Mesendoderm (in vitro differentiated cells): ENCODE results near the gene MRPL50.

Experiments used
- DNase-seq: peaks from one replicate; pipeline ENCODE4 v3.0.0; 2013
- H2AK5ac ChIP-seq: 2 replicates; pipeline ENCODE4 v1.6.1; 2013; ENCODE audit warnings: low read length, inconsistent platforms
- H2BK120ac ChIP-seq: 2 replicates; pipeline ENCODE4 v1.6.1; 2013; ENCODE audit warnings: low read depth, mild to moderate bottlenecking, low read length, moderate library complexity, mixed read lengths
- H2BK15ac ChIP-seq: replicated peaks from 2 replicates; pipeline ENCODE4 v1.6.1; 2013; ENCODE audit warnings: low read depth, mild to moderate bottlenecking, moderate library complexity
- H2BK5ac ChIP-seq: 2 replicates; pipeline ENCODE4 v1.6.1; 2013; ENCODE audit warnings: low read length, inconsistent platforms
- H3K18ac ChIP-seq: 2 replicates; pipeline ENCODE4 v1.6.1; 2013; ENCODE audit warnings: mild to moderate bottlenecking, low read length, mixed read lengths
- H3K23ac ChIP-seq: one replicate; pipeline ENCODE4 v1.6.1; 2013; ENCODE audit warnings: low read length
- H3K27ac ChIP-seq: 2 replicates; pipeline ENCODE4 v1.5.1; 2013; ENCODE audit warnings: low read depth, mild to moderate bottlenecking, inconsistent platforms, low read length, moderate library complexity
- H3K27me3 ChIP-seq: 2 replicates; pipeline ENCODE4 v1.6.1; 2013; ENCODE audit warnings: low read length, control low read depth, mild to moderate bottlenecking, inconsistent platforms; ENCODE audit not compliant: insufficient read depth, poor library complexity
- H3K36me3 ChIP-seq: 2 replicates; pipeline ENCODE4 v1.6.1; 2013; ENCODE audit warnings: low read length, inconsistent platforms; ENCODE audit not compliant: control insufficient read depth, insufficient read depth
- H3K4ac ChIP-seq: one replicate; pipeline ENCODE4 v1.6.1; 2013; ENCODE audit warnings: low read depth, mild to moderate bottlenecking, low read length, moderate library complexity
- H3K4me1 ChIP-seq: 2 replicates; pipeline ENCODE4 v1.6.1; 2013; ENCODE audit warnings: low read depth, low read length, inconsistent platforms; ENCODE audit not compliant: control insufficient read depth
- H3K4me2 ChIP-seq: 2 replicates; pipeline ENCODE4 v1.6.1; 2013; ENCODE audit warnings: low read length
- H3K4me3 ChIP-seq: 2 replicates; pipeline ENCODE4 v1.5.1; 2013; ENCODE audit warnings: mild to moderate bottlenecking, low read length
- H3K56ac ChIP-seq: one replicate; pipeline ENCODE4 v1.6.1; 2013; ENCODE audit warnings: low read length
- H3K79me1 ChIP-seq: 2 replicates; pipeline ENCODE4 v1.6.1; 2013; ENCODE audit warnings: low read length, inconsistent platforms
- H3K79me2 ChIP-seq: 2 replicates; pipeline ENCODE4 v1.6.1; 2013; ENCODE audit warnings: mild to moderate bottlenecking, low read length; ENCODE audit not compliant: control insufficient read depth, insufficient read depth
- H3K9ac ChIP-seq: 2 replicates; pipeline ENCODE4 v1.6.1; 2013; ENCODE audit warnings: low read length, inconsistent platforms
- H4K5ac ChIP-seq: one replicate; pipeline ENCODE4 v1.6.1; 2013; ENCODE audit warnings: low read length
- H4K8ac ChIP-seq: one replicate; pipeline ENCODE4 v1.6.1; 2013; ENCODE audit warnings: low read depth, mild to moderate bottlenecking, control low read depth, low read length, moderate library complexity
- WGBS: extraction: QIAGEN DNeasy Blood & Tissue Kit; methylation state at CpG from one replicate; pipeline ENCODE4 v1.1.7; 2013; ENCODE audit warnings: low lambda C conversion rate, missing lambda C conversion rate; ENCODE audit not compliant: insufficient coverage; ENCODE audit errors: extremely low coverage; 5-methylcytosine and 5-hydroxymethylcytosine counted together

Gene MRPL50

GRCh38 chr9:101360647-101361046 lies 37.8 kb downstream of the MRPL50 start:
- H2AK5ac ChIP-seq = no peak overlapping the region
- H3K27ac ChIP-seq = no peak overlapping the region
- no peaks in the 10 kb centered on the region for H3K27me3 ChIP-seq
- no peaks in the 10 kb centered on the region for H3K4me1 ChIP-seq
- H3K4me3 ChIP-seq = no peak overlapping the region
- no peak overlapping the region for H3K9ac ChIP-seq
- no peak overlapping the region for H3K23ac ChIP-seq
- H3K79me1 ChIP-seq = no peaks in the 10 kb centered on the region
- H2BK5ac ChIP-seq = no peak overlapping the region
- no peak overlapping the region for H4K8ac ChIP-seq
- H3K18ac ChIP-seq = no peak overlapping the region
- no peak overlapping the region for H3K4me2 ChIP-seq
- H3K36me3 ChIP-seq = no peaks in the 10 kb centered on the region
- no peak overlapping the region for H2BK15ac ChIP-seq
- no peak overlapping the region for H4K5ac ChIP-seq
- H3K56ac ChIP-seq = no peak overlapping the region
- H3K79me2 ChIP-seq = no peaks in the 10 kb centered on the region
- no peak overlapping the region for H2BK120ac ChIP-seq
- H3K4ac ChIP-seq = no peak overlapping the region
- DNase-seq = no peak

- Histone ChIP-seq H4K5ac (no peak overlapping the region), H3K56ac (no peak overlapping the region), H3K27me3 (no peaks in the 10 kb centered on the region), H3K4me2 (no peak overlapping the region), H3K79me2 (no peaks in the 10 kb centered on the region), H3K27ac (no peak overlapping the region), H3K23ac (no peak overlapping the region), H3K79me1 (no peaks in the 10 kb centered on the region), H3K4me1 (no peaks in the 10 kb centered on the region), H2BK5ac (no peak overlapping the region), H2BK120ac (no peak overlapping the region), H2AK5ac (no peak overlapping the region), H3K9ac (no peak overlapping the region), H4K8ac (no peak overlapping the region), H2BK15ac (no peak overlapping the region), H3K18ac (no peak overlapping the region), H3K4me3 (no peak overlapping the region), H3K36me3 (no peaks in the 10 kb centered on the region), H3K4ac (no peak overlapping the region)
- DNase-seq = no peak
- WGBS = no CpG with 5 or more reads among the region's 1 CpG
Measured at GRCh38 chr9:101359679-101360078, 38.7 kb downstream of the MRPL50 start.

DNA sequence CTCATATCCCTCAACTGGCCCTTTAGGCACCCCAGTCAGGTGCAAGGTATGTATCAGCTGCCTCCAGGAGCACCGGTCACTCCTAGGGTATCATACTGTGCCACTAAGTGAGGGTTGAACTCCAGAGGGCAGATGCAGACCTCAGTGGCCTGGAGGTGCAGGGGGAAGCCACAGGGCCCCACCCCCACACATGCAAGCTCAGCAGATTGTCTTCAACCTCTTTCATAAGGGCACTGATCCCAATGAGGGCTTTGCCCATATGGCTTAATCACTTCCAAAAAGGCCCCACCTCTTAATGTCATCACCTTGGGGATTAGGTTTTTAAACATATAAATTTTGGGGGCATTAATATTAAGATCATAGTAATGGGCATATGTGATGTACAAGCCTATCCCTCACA lies 41.8 kb downstream of the MRPL50 start:
- H4K8ac ChIP-seq = no peak overlapping the region
- H3K4me2 ChIP-seq = no peak overlapping the region
- no peak overlapping the region for H3K4ac ChIP-seq
- no peak overlapping the region for H2AK5ac ChIP-seq
- H3K4me3 ChIP-seq = no peak overlapping the region
- no peaks in the 10 kb centered on the region for H3K36me3 ChIP-seq
- no peaks in the 10 kb centered on the region for H3K79me1 ChIP-seq
- no peaks in the 10 kb centered on the region for H3K4me1 ChIP-seq
- H3K79me2 ChIP-seq = no peaks in the 10 kb centered on the region
- no peak overlapping the region for H2BK5ac ChIP-seq
- H2BK120ac ChIP-seq = no peak overlapping the region
- no peak overlapping the region for H3K27ac ChIP-seq
- H3K18ac ChIP-seq = no peak overlapping the region
- H2BK15ac ChIP-seq = no peak overlapping the region
- H3K56ac ChIP-seq = no peak overlapping the region
- no peak overlapping the region for H3K23ac ChIP-seq
- H3K9ac ChIP-seq = no peak overlapping the region
- WGBS = no CpG with 5 or more reads among the region's 1 CpG
- no peaks in the 10 kb centered on the region for H3K27me3 ChIP-seq
- no peak for DNase-seq
- H4K5ac ChIP-seq = no peak overlapping the region

DNA sequence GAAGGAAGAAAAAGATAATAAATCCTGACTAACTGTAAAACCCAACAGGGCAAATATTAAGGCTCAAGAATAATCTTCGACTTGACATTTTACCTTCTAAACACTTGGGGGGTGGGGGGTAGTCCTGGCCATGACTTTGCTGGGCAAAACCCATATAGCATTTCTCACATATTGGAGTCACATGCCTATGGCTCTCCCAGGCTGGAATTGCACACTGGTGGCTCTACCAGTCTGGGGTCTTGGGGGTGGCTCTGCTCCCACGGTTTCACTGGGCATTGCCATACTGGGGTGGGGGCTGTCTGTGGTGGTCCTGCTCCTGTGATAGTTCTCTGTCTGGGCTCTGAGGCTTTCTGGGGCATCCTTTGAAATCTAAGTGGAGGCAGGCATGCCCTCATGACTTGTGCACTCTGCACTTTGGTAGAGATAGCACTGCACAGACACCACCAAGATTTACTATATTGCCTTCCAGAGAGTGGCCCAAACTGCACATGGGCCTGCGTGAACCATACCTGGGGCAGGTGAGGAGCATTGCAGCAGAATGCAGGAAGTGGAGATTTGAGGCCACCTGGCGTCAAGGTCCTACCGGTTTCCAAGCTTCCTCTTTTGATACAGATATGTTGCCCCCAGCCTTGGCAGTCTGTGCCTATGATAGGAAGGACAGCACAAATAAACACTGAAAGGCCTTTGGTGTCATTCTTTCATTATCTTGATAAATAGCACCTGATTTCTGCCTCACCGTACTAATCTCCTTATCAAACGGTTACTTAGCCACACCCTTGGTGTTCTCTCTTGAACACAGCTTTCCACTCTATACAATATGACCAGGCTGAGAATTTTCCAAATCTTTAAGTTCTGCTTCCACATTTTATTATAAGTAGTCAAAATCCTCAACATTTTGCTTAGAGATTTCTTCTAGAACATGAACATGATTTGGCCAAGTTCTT lies 43.4 kb downstream of the MRPL50 start:
- no peak overlapping the region for H2AK5ac ChIP-seq
- no peak overlapping the region for H3K18ac ChIP-seq
- no peaks in the 10 kb centered on the region for H3K79me2 ChIP-seq
- DNase-seq = no peak
- no peak overlapping the region for H3K23ac ChIP-seq
- H3K4me3 ChIP-seq = no peak overlapping the region
- H3K27me3 ChIP-seq = no peaks in the 10 kb centered on the region
- H3K4me2 ChIP-seq = no peak overlapping the region
- H3K4ac ChIP-seq = no peak overlapping the region
- no peak overlapping the region for H4K8ac ChIP-seq
- H3K56ac ChIP-seq = no peak overlapping the region
- no peak overlapping the region for H3K9ac ChIP-seq
- no peak overlapping the region for H3K27ac ChIP-seq
- H3K36me3 ChIP-seq = no peaks in the 10 kb centered on the region
- WGBS = no CpG with 5 or more reads among the region's 7 CpGs
- H3K79me1 ChIP-seq = no peaks in the 10 kb centered on the region
- no peak overlapping the region for H2BK5ac ChIP-seq
- no peaks in the 10 kb centered on the region for H3K4me1 ChIP-seq
- H2BK15ac ChIP-seq = no peak overlapping the region
- H2BK120ac ChIP-seq = no peak overlapping the region
- H4K5ac ChIP-seq = no peak overlapping the region

DNA sequence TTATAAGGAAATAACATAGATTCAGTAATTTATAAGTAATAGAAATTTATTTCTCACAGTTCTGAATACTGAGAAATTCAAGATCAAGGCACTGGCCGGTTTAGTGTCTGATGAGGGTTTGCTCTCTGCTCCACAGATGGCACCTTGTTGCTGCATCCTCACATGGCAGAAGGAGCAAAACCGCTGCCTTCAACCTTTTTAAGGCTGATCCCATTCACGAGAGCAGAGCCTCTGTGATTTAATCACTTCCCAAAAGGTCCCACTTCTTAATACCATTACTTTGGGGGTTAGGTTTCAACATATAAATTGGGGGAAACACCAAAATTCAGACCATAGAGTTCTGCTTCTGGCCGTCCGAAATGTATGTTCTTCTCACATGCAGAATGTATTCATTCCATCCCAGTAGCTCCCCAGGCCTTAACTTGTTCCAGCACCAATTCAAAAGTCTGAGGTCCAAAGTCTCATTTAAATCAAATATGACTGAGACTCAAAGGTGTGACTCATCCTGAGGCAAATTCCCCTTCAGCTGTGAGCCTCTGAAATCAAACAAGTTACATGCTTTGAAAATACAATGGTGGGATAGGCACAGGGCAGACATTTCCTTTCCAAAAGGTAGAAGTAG lies 44.2 kb downstream of the MRPL50 start:
- Histone ChIP-seq H4K8ac (no peak overlapping the region), H3K9ac (no peak overlapping the region), H3K4me3 (no peak overlapping the region), H3K79me1 (no peaks in the 10 kb centered on the region), H3K56ac (no peak overlapping the region), H4K5ac (no peak overlapping the region), H3K4me2 (no peak overlapping the region), H2BK15ac (no peak overlapping the region), H3K23ac (no peak overlapping the region), H3K4ac (no peak overlapping the region), H2BK120ac (no peak overlapping the region), H3K36me3 (no peaks in the 10 kb centered on the region), H3K18ac (no peak overlapping the region), H3K4me1 (no peaks in the 10 kb centered on the region), H2AK5ac (no peak overlapping the region), H3K27me3 (no peaks in the 10 kb centered on the region), H3K27ac (no peak overlapping the region), H3K79me2 (no peaks in the 10 kb centered on the region), H2BK5ac (no peak overlapping the region)
- DNase-seq = no peak
- no CpG with 5 or more reads among the region's 5 CpGs for WGBS
